Gastroesophageal sphincter (tissue), 3 donors: ENCODE results near the gene DENND5B.

Experiments
- POLR2A ChIP-seq, 2 donors: fragments of 450-650 bp; IDR thresholded peaks; one replicate each; pipeline ENCODE4 v1.6.1; 2017; ENCODE audit warnings: antibody characterized with exemption in 2 of 2, mild to moderate bottlenecking in 2 of 2, moderate library complexity in 1 of 2
- TF ChIP-seq, protein P1 (sequence below), 4 experiments: fragments of 200-600 bp in 2 of 4; fragments of 450-650 bp in 2 of 4; sonication (generic) in 1 of 4; IDR thresholded peaks; one replicate each; pipeline ENCODE4 v1.5.1; 2017 to 2019; ENCODE audit warnings: antibody characterized with exemption in 4 of 4, mild to moderate bottlenecking in 2 of 4, moderate library complexity in 2 of 4

DNA sequence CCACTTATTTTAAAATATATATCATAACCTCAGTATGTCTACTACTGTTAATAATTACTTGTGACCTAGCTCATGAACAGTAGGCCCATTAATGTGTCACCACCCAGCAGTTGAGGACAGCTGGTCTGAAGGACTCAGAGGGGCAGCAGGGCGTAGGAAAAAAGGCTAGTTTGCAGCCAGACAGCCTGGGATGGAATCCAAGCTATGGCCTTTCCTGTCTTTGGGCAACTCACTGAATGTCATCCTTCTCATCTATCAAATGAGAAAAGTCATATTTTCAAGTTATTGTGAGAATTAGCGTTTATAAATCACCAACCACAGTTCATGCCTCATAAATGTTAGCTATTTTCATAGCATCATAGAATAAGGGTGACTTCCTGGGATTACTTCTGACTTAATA lies 12.3 kb downstream of the DENND5B start:
- TF ChIP-seq, protein P1, sequence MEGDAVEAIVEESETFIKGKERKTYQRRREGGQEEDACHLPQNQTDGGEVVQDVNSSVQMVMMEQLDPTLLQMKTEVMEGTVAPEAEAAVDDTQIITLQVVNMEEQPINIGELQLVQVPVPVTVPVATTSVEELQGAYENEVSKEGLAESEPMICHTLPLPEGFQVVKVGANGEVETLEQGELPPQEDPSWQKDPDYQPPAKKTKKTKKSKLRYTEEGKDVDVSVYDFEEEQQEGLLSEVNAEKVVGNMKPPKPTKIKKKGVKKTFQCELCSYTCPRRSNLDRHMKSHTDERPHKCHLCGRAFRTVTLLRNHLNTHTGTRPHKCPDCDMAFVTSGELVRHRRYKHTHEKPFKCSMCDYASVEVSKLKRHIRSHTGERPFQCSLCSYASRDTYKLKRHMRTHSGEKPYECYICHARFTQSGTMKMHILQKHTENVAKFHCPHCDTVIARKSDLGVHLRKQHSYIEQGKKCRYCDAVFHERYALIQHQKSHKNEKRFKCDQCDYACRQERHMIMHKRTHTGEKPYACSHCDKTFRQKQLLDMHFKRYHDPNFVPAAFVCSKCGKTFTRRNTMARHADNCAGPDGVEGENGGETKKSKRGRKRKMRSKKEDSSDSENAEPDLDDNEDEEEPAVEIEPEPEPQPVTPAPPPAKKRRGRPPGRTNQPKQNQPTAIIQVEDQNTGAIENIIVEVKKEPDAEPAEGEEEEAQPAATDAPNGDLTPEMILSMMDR (IDR thresholded peaks at IDR 0.05): no peak
- TF ChIP-seq POLR2A (IDR thresholded peaks at IDR 0.05): no peak
